ENCODE data around the gene MLN. TPM values are rescaled to one million over a fixed set of nuclear protein-coding genes. Genes with fewer than 3 reads are reported as not detected.

Gene MLN
- total RNA-seq, 1 experiment from 2014 or later: not detected

GRCh38 chr6:33830635-33831240 is 26.9 kb upstream of the MLN start:
- Histone ChIP-seq H3K79me1 (ENCODE audit: insufficient read depth, low read depth, low read length, poor library complexity, severe bottlenecking) (no peaks in the 10 kb centered on the region), H2BK20ac (ENCODE audit: low read depth, low read length, poor library complexity, severe bottlenecking) (no peak overlapping the region), H4K8ac (replicated peaks; ENCODE audit: insufficient read length, low read depth, low read length) (no peak overlapping the region), H4K91ac (ENCODE audit: insufficient read length, low read depth, low read length) (no peak overlapping the region), H2BK12ac (ENCODE audit: insufficient read length, low read depth, low read length) (no peak overlapping the region), H3T11ph (ENCODE audit: low read length) (no peak overlapping the region), H3K4ac (ENCODE audit: low read depth, low read length) (no peak overlapping the region), H3K4me2 (ENCODE audit: insufficient read depth, insufficient read length, low read length) (no peak overlapping the region), H3K23ac (ENCODE audit: insufficient read length, low read depth, low read length) (no peak overlapping the region), H3K79me2 (ENCODE audit: insufficient read depth, low read length) (no peaks in the 10 kb centered on the region), H4K5ac (ENCODE audit: insufficient read length, low read depth, low read length) (no peak overlapping the region), H4K20me1 (ENCODE audit: control insufficient read depth, insufficient read depth, insufficient read length) (no peaks in the 10 kb centered on the region), H3K9me3 (ENCODE audit: control insufficient read depth, low read depth, low read length) (no peaks in the 10 kb centered on the region), H2AK5ac (ENCODE audit: insufficient read length, low read length) (no peak overlapping the region), H2BK120ac (ENCODE audit: low read depth, low read length, poor library complexity, severe bottlenecking) (no peak overlapping the region), H2BK15ac (ENCODE audit: low read depth, low read length) (no peak overlapping the region), H3K14ac (ENCODE audit: insufficient read depth, low read length) (no peak overlapping the region), H3K18ac (ENCODE audit: insufficient read length, low read depth, low read length) (no peak overlapping the region), H2AFZ (ENCODE audit: low read length) (no peak overlapping the region), H3K4me1 (ENCODE audit: insufficient read depth, low read length) (0 out of 2 replicates have a peak, but pooled peaks cover 4% of the 10 kb centered on the region), H3K23me2 (ENCODE audit: insufficient read length, low read depth, low read length, poor library complexity, severe bottlenecking) (no peaks in the 10 kb centered on the region), H2BK5ac (ENCODE audit: insufficient read length, low read length) (no peak overlapping the region), H3K27ac (ENCODE audit: insufficient read length, low read depth, low read length) (no peak overlapping the region), H3K27me3 (ENCODE audit: insufficient read depth, low read length) (no peaks in the 10 kb centered on the region), H3K56ac (ENCODE audit: insufficient read length, low read depth, low read length) (no peak overlapping the region), H3K9ac (ENCODE audit: extremely low read depth, insufficient read length, low read length) (no peak overlapping the region)
- DNase-seq: no peak
- no CpG with 5 or more reads among the region's 21 CpGs for WGBS (ENCODE audit: extremely low coverage, insufficient read length, low lambda C conversion rate)
- H3K27ac Mint-ChIP-seq: peak overlapping the region in 1 of 3 experiments; percentile 31; a peak in 1 of 7 replicates
- peaks cover 7 to 11% (median 10%) of the 10 kb centered on the region in 3 experiments for H3K36me3 Mint-ChIP-seq (ENCODE audit: insufficient read depth in 1 of 3, low read depth in 3 of 3)
- peaks cover 12 to 14% of the 10 kb centered on the region in 2 experiments for H3K9me3 Mint-ChIP-seq
- H3K27me3 Mint-ChIP-seq (ENCODE audit: low read depth): peaks cover 18% of the 10 kb centered on the region
- no peak overlapping the region for H3K4me3 Mint-ChIP-seq
- H3K4me1 Mint-ChIP-seq: peaks cover 47% of the 10 kb centered on the region in 2 experiments
- TF ChIP-seq CTCF (conservative IDR thresholded peaks at IDR 0.05): no peak

Data from H9 (cell line).